Transverse colon (tissue), 4 donors: ENCODE measurements around the gene ZFP90. TPM values are rescaled to one million over a fixed set of nuclear protein-coding genes. Genes with fewer than 3 reads are reported as not detected.

Experiments used
- DNase-seq: peaks from one replicate; pipeline ENCODE4 v3.0.0-alpha.2; 2019
- H3K27ac ChIP-seq, 4 donors: fragments of 200-600 bp; sonication (generic); 2 replicates each; pipeline ENCODE4 v1.5.1; 2016 to 2018; ENCODE audit warnings: inconsistent platforms in 4 of 4
- H3K27me3 ChIP-seq: fragments of 200-600 bp; sonication (generic); 2 replicates; pipeline ENCODE4 v1.5.1; 2017; ENCODE audit warnings: inconsistent platforms
- H3K36me3 ChIP-seq, 4 donors: fragments of 200-600 bp; sonication (generic); 2 replicates each; pipeline ENCODE4 v1.5.1; 2017 to 2019; ENCODE audit warnings: inconsistent platforms in 4 of 4
- H3K4me1 ChIP-seq, 4 donors: fragments of 200-600 bp; sonication (generic); 2 replicates each; pipeline ENCODE4 v1.5.1; 2017 to 2020; ENCODE audit warnings: inconsistent platforms in 4 of 4
- H3K4me3 ChIP-seq, 4 donors: fragments of 200-600 bp; sonication (generic); 1 replicate in 1 of 4; 2 replicates in 3 of 4; pipeline versions ENCODE4 v1.5.1 to v1.6.1; 2017 to 2019; ENCODE audit warnings: inconsistent platforms in 4 of 4
- H3K9me3 ChIP-seq, 2 donors: fragments of 200-600 bp; sonication (generic); 2 replicates each; pipeline ENCODE4 v1.5.1; 2017 to 2019; ENCODE audit warnings: inconsistent platforms in 2 of 2
- CTCF ChIP-seq, 5 experiments: fragments of 200-600 bp in 3 of 5; fragments of 450-650 bp in 2 of 5; sonication (generic) in 3 of 5; IDR thresholded peaks; 1 replicate in 2 of 5; 2 replicates in 3 of 5; pipeline ENCODE4 v1.5.1; 2016 to 2017; ENCODE audit warnings: antibody characterized with exemption in 5 of 5, inconsistent platforms in 3 of 5, mild to moderate bottlenecking in 2 of 5, moderate library complexity in 1 of 5
- EP300 ChIP-seq: sonication (generic); formaldehyde crosslinking; IDR thresholded peaks from one replicate; pipeline ENCODE4 v1.6.1; 2017; ENCODE audit warnings: antibody characterized with exemption, low read depth
- POLR2A ChIP-seq: fragments of 450-650 bp; IDR thresholded peaks from one replicate; pipeline ENCODE4 v1.6.1; 2016; ENCODE audit warnings: antibody characterized with exemption, mild to moderate bottlenecking, moderate library complexity
- POLR2AphosphoS5 ChIP-seq, 3 donors: sonication (generic); formaldehyde crosslinking; IDR thresholded peaks; one replicate each; pipeline ENCODE4 v1.6.1; 2016; ENCODE audit warnings: antibody characterized with exemption in 3 of 3
- WGBS, 2 donors: methylation state at CpG; one replicate each; pipeline ENCODE4 v1.1.5; 2018; ENCODE audit warnings: low coverage in 1 of 2; 5-methylcytosine and 5-hydroxymethylcytosine counted together
- in situ Hi-C, 4 donors: fragments of 200-750 bp; cut with MboI; loops; one replicate each; pipeline versions ENCODE4 v1.15.0 to v1.15.1; 2017; ENCODE audit warnings: low sequenced_read_pairs in 3 of 4, low pct_ligation_motif_present in 1 of 4, low pct_unique_long_range_greater_than_20kb in 1 of 4
- intact Hi-C: fragments of 100-400 bp; cut with DNase I; formaldehyde crosslinking; loops from one replicate; pipeline ENCODE4 v1.15.1; 2023; ENCODE audit warnings: low total_unique reads
- total RNA-seq, 4 donors: library from RNA; depleted of rRNA; stranded (reverse); fragments of >200 nt; gene quantifications; one replicate each; pipeline ENCODE4 v1.1.0, GENCODE V29; 2016

The ZFP90 gene
- total RNA-seq, 4 donors from 2014 or later: 10.1 to 78.2 (median 16.4) TPM

DNA sequence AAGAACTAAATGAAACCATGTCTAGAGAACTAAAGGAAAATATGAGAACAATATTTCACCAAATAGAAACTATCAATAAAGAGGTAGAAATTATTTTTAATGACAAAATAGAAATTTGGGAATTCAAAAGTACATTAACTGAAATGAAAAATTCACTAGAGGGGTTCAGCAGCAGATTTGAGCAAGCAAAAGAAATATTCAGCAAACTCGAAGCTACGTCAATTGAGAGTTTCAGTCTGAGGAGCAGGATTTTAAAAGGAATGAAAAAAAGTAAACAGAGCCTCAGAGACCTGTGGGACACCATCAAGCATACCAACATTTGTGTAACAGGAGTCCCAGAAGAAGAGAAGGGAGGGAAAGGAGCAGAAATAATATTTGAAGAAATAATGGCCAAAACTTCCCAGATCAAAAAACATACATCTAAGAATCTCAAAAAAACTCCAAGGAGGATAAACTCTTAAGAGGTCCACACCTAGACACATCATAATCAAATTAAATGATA is 38.3 kb downstream of the ZFP90 start:
- Histone ChIP-seq H3K9me3 (peaks cover 44 to 60% of the 10 kb centered on the region in 2 donors), H3K36me3 (no peaks in the 10 kb centered on the region), H3K4me1 (no peaks in the 10 kb centered on the region), H3K4me3 (no peak overlapping the region), H3K27me3 (no peaks in the 10 kb centered on the region), H3K27ac (no peak overlapping the region)
- intact Hi-C loops (no loop called here), in situ Hi-C loops (no loop called here)
- TF ChIP-seq CTCF (IDR thresholded peaks at IDR 0.05) (no peak), POLR2AphosphoS5 (IDR thresholded peaks at IDR 0.05) (no peak), EP300 (no peak), POLR2A (no peak)
- WGBS, 2 donors: 85 to 86% methylated on average over 2 of the region's 2 CpGs
- no peak for DNase-seq

DNA sequence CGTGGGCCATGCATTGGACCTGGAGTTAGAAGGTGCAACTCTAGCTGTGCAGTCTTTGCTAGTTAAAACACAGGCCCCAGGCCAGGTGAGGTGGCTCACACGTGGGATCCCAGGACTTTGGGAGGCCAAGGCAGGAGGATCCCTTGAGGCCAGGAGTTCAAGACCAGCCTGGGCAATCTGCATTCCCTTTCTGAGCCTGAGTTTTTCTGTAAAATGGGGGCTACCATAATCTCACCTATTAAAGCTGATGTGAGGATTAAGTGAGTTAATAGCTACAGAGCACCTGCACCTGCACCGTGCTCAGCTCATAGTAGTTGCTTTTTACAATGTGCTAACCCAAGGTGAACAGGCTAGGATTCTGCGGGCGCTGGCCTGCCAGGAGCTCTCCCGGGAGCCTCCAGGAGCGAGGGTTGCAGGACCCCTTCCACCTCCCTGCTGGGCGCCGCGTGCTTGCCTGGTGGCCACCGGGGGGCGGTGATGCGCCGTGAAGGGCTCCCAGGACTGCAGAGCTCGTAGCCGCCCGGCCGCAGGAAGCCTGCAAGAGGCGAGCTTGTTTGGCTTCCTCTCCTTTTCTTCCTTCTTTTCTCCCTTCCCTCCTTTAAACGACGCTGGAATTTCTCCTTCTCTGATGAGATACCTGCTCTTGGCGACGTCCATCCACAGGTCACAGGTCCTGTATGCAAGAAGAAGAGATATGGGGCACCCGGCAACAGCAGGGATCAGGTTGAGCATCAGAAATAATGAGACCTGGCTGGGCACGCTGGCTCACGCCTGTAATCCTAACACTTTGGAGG is 51.3 kb downstream of the ZFP90 start:
- no peak overlapping the region for H3K4me3 ChIP-seq
- no peaks in the 10 kb centered on the region for H3K36me3 ChIP-seq
- in situ Hi-C loops (no loop called here), intact Hi-C loops (no loop called here)
- H3K27ac ChIP-seq: no peak overlapping the region
- TF ChIP-seq EP300: no peak
- no peak for TF ChIP-seq POLR2AphosphoS5 (IDR thresholded peaks at IDR 0.05)
- TF ChIP-seq CTCF (IDR thresholded peaks at IDR 0.05): peak; percentile 46 to 58 (median 53)
- no peak for TF ChIP-seq POLR2A
- 6 to 17% methylated on average over 6 to 23 of the region's 26 CpGs for WGBS, 2 donors
- DNase-seq: peak; percentile 66
- peaks cover 0 to 4% (median 0%) of the 10 kb centered on the region in 4 donors for H3K4me1 ChIP-seq
- H3K27me3 ChIP-seq: no peaks in the 10 kb centered on the region
- H3K9me3 ChIP-seq: no peaks in the 10 kb centered on the region

DNA sequence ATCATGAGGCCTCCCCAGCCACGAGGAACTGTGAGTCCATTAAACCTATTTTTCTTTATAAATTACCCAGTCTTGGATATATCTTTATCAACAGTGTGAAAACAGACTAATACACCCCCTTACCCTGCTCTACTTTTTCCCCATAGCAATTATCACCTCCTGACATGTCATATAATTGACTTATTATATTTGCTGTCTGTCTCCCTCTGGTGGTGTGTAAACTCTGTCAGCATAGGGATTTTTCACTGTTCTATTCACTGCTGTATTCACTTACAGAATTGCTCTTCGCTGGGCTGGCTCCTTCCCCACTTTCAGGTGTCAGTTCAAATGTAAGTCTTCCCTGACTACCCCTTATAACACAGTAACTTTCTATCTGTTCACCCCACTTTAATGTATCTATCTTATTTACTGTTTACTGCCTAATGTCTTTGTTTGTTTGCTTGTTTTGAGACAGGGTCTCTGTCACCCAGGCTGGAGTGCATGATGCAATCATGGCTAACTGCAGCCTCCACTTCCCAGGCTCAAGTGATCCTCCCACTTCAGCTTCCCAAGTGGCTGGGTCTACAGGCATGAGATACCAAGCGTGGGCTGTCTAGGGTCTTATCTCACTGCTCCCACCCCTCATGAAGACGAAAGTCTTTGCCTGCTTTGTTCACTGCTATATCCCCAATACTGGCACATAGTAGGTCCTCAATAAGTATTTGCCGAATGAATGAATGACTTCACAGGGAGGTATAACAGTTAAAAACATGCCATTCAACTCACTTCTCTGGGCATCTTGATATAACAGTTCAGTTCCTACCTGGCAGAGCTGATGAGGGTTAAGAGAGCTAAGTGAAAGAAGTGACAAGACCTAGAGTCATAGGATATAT is 53.6 kb downstream of the ZFP90 start:
- WGBS, 2 donors: 83 to 87% methylated on average over 2 to 5 of the region's 5 CpGs
- TF ChIP-seq POLR2A: no peak
- TF ChIP-seq CTCF (IDR thresholded peaks at IDR 0.05): peak in 3 of 5 experiments; percentile 15 to 35 (median 22)
- no peak for TF ChIP-seq EP300
- no peak for TF ChIP-seq POLR2AphosphoS5 (IDR thresholded peaks at IDR 0.05)
- Histone ChIP-seq H3K27me3 (no peaks in the 10 kb centered on the region), H3K4me3 (no peak overlapping the region), H3K27ac (no peak overlapping the region), H3K4me1 (peaks cover 0 to 4% (median 0%) of the 10 kb centered on the region in 4 donors), H3K36me3 (no peaks in the 10 kb centered on the region), H3K9me3 (no peaks in the 10 kb centered on the region)
- DNase-seq: no peak
- in situ Hi-C loops (no loop called here), intact Hi-C loops (no loop called here)

DNA sequence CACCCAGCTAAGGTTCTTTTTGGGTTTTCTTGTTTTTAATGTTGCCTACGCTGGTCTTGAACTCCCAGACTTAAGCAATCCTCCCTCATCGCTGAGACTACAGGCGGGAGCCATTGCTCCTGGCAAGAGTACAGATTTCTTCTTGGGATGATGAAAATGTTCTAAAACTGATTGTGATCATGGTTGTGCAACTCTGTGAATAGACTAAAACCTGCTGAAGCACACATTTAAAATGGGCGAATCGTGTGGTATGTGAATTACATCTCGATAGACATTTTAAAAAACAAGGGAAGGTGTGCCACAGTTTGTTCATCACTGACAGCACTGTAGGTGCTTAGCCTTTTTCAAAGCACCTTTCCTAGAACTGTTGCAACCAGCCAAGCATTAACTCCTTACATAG is 57.2 kb downstream of the ZFP90 start:
- intact Hi-C loops (no loop called here), in situ Hi-C loops (no loop called here)
- Histone ChIP-seq H3K4me1 (no peaks in the 10 kb centered on the region), H3K27me3 (no peaks in the 10 kb centered on the region), H3K9me3 (no peaks in the 10 kb centered on the region), H3K4me3 (no peak overlapping the region), H3K27ac (no peak overlapping the region), H3K36me3 (no peaks in the 10 kb centered on the region)
- TF ChIP-seq EP300 (no peak), POLR2AphosphoS5 (IDR thresholded peaks at IDR 0.05) (no peak), POLR2A (no peak), CTCF (IDR thresholded peaks at IDR 0.05) (no peak)
- 88 to 96% methylated on average over 5 to 6 of the region's 6 CpGs for whole genome bisulfite sequencing, 2 donors
- DNase-seq: no peak
